Measurements from ENCODE around the gene GCH1.
"Not testable (repeated sequence)": the region's sequence is repeated elsewhere in the genome, so short reads cannot be mapped to it uniquely, and the experiment has no call there.

GCH1 gene

DNA sequence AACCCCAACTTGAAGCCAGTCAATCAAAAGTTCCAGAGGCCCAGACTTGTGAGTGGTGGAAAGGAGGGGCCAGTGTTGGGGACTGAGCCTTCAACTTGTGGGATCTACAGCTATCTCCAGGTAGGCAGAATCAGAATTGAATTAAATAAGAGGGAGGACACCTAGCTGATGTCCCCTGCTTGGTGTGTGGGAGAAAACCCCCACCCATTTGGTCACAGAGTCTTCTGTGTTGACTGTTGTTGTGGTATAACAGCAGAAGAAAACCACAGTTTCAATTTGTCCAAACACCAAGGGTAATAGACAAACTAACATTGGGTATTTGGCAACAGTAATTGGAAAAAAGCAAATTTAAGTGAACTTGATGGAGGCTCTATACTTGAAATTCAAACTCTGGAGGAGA lies 3.4 kb upstream of the GCH1 start:
- Histone ChIP-seq H3K4me3 (ENCODE audit: low read length) (no peak overlapping the region), H3K9me3 (ENCODE audit: control insufficient read depth, low read length) (no peaks in the 10 kb centered on the region), H3K9ac (ENCODE audit: low read length) (no peak overlapping the region), H3K27me3 (replicated peaks; ENCODE audit: control insufficient read depth, insufficient read depth, low read length) (no peaks in the 10 kb centered on the region), H3K4me1 (ENCODE audit: control insufficient read depth, insufficient read depth, low read length) (peaks cover 11% of the 10 kb centered on the region), H3K36me3 (ENCODE audit: control insufficient read depth, insufficient read depth, low read length, severe bottlenecking) (no peaks in the 10 kb centered on the region)
- no peak for DNase-seq (ENCODE audit: low read depth)

- H3K9ac ChIP-seq (ENCODE audit: low read length), result peak overlapping the region; percentile 88
- peak overlapping the region; percentile 96 for H3K4me3 ChIP-seq (ENCODE audit: low read length)
- no peaks in the 10 kb centered on the region for H3K36me3 ChIP-seq (ENCODE audit: control insufficient read depth, insufficient read depth, low read length, severe bottlenecking)
- H3K4me1 ChIP-seq (ENCODE audit: control insufficient read depth, insufficient read depth, low read length), result peaks cover 25% of the 10 kb centered on the region
- H3K27me3 ChIP-seq (replicated peaks; ENCODE audit: control insufficient read depth, insufficient read depth, low read length), result no peaks in the 10 kb centered on the region
- DNase-seq (ENCODE audit: low read depth), result peak; percentile 85
- H3K9me3 ChIP-seq (ENCODE audit: control insufficient read depth, low read length), result no peaks in the 10 kb centered on the region
These were observed 494 bp downstream of the GCH1 start for GRCh38 chr14:54902143-54902520.

DNA sequence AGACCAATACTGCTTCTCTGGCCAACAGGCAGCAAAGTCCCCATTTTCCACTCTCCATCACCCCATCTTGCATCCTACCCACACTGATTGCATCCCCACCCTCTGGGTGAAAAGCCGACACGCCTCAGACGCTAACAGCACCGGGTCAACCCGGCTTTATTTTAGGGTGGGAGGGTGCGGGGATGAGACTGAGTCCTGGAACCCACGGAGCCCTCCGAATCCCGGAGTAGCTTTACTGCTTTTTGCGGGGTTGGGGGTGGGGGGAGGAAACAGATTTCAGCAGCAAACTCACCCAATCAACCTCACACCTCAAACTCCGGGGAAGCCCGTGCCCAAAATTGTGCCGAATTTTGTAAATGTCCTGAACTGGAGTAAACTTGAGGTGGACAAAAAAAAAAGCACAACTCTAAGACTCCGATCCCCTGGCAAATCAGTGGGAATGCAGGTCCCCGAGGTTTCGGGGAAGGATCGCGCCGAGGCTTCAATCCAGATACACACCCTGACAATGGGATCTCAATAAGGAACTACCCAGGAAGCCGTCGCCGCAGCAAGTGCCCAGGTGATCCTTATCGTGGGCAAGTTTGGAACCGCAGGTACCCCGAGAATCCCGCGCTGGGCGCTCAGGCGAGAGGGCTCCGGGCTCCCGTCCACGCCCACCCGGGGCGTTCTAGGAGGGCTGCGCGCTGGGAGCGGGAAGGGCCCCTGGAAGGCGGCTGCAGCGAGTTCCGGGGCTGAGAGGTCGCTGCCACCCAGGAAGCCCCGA lies 1.1 kb downstream of the GCH1 start:
- Histone ChIP-seq H3K27me3 (replicated peaks; ENCODE audit: control insufficient read depth, insufficient read depth, low read length) (no peaks in the 10 kb centered on the region), H3K4me1 (ENCODE audit: control insufficient read depth, insufficient read depth, low read length) (peaks cover 25% of the 10 kb centered on the region), H3K36me3 (ENCODE audit: control insufficient read depth, insufficient read depth, low read length, severe bottlenecking) (no peaks in the 10 kb centered on the region), H3K4me3 (ENCODE audit: low read length) (peak overlapping the region; percentile 96), H3K9me3 (ENCODE audit: control insufficient read depth, low read length) (no peaks in the 10 kb centered on the region), H3K9ac (ENCODE audit: low read length) (peak overlapping the region; percentile 88)
- DNase-seq (ENCODE audit: low read depth), result no peak

GRCh38 chr14:54899573-54899972 lies 3.1 kb downstream of the GCH1 start:
- no peaks in the 10 kb centered on the region for H3K36me3 ChIP-seq (ENCODE audit: control insufficient read depth, insufficient read depth, low read length, severe bottlenecking)
- no peak for DNase-seq (ENCODE audit: low read depth)
- H3K4me1 ChIP-seq (ENCODE audit: control insufficient read depth, insufficient read depth, low read length), result peaks cover 29% of the 10 kb centered on the region
- H3K27me3 ChIP-seq (replicated peaks; ENCODE audit: control insufficient read depth, insufficient read depth, low read length), result no peaks in the 10 kb centered on the region
- H3K4me3 ChIP-seq (ENCODE audit: low read length), result no peak overlapping the region
- H3K9me3 ChIP-seq (ENCODE audit: control insufficient read depth, low read length), result no peaks in the 10 kb centered on the region
- H3K9ac ChIP-seq (ENCODE audit: low read length), result no peak overlapping the region

- H3K27me3 ChIP-seq (replicated peaks; ENCODE audit: control insufficient read depth, insufficient read depth, low read length); H3K9me3 ChIP-seq (ENCODE audit: control insufficient read depth, low read length); H3K4me3 ChIP-seq (ENCODE audit: low read length); DNase-seq (ENCODE audit: low read depth); H3K9ac ChIP-seq (ENCODE audit: low read length); H3K36me3 ChIP-seq (ENCODE audit: control insufficient read depth, insufficient read depth, low read length, severe bottlenecking): not testable (repeated sequence)
- H3K4me1 ChIP-seq (ENCODE audit: control insufficient read depth, insufficient read depth, low read length), result peaks cover 25% of the 10 kb centered on the region
These were observed 4.6 kb downstream of the GCH1 start for GRCh38 chr14:54897809-54898555.

DNA sequence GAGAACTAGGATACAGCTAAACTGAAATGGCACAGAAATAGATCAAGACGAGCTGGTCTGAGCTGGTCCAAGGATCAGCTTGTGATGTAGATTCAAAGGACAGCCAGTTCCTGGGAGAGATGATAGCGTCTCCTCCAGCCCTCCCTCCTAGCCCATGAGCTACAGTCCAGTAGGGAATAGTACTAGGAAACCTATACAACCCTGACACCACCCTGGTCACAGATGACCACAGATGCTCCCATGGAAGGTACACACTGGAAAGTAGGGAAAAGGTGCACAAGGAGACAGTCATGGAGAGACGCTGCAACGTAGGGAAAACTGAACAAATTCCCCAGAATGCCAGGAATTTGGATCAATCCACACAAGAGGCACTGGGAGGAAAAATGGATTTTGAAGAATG lies 6.9 kb downstream of the GCH1 start:
- no peak overlapping the region for H3K4me3 ChIP-seq (ENCODE audit: low read length)
- no peaks in the 10 kb centered on the region for H3K36me3 ChIP-seq (ENCODE audit: control insufficient read depth, insufficient read depth, low read length, severe bottlenecking)
- peaks cover 15% of the 10 kb centered on the region for H3K4me1 ChIP-seq (ENCODE audit: control insufficient read depth, insufficient read depth, low read length)
- no peak for DNase-seq (ENCODE audit: low read depth)
- H3K9me3 ChIP-seq (ENCODE audit: control insufficient read depth, low read length), result no peaks in the 10 kb centered on the region
- H3K27me3 ChIP-seq (replicated peaks; ENCODE audit: control insufficient read depth, insufficient read depth, low read length), result no peaks in the 10 kb centered on the region
- no peak overlapping the region for H3K9ac ChIP-seq (ENCODE audit: low read length)

DNA sequence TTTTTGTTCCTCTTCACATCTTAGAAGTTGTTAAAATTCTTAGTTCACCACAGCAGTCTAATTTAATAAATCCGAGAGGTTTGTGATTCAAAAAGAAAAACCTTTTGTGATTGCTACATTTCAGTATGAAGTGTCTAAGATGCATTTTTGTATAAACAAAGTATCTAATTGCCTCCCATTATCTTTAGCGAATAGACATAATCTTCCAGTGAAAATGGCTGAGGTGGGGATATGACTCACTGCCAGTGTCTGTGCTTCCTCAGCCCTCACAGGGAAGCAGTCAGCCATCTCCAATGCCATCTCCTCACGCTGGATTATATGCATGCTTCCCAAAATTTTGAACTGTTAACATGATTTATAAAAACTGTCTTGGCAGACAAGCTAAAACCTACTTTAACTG lies 7.6 kb downstream of the GCH1 start:
- H3K36me3 ChIP-seq (ENCODE audit: control insufficient read depth, insufficient read depth, low read length, severe bottlenecking), result no peaks in the 10 kb centered on the region
- H3K9me3 ChIP-seq (ENCODE audit: control insufficient read depth, low read length), result no peaks in the 10 kb centered on the region
- no peaks in the 10 kb centered on the region for H3K27me3 ChIP-seq (replicated peaks; ENCODE audit: control insufficient read depth, insufficient read depth, low read length)
- H3K9ac ChIP-seq (ENCODE audit: low read length), result no peak overlapping the region
- H3K4me3 ChIP-seq (ENCODE audit: low read length), result no peak overlapping the region
- H3K4me1 ChIP-seq (ENCODE audit: control insufficient read depth, insufficient read depth, low read length), result peaks cover 10% of the 10 kb centered on the region
- DNase-seq (ENCODE audit: low read depth), result no peak

DNA sequence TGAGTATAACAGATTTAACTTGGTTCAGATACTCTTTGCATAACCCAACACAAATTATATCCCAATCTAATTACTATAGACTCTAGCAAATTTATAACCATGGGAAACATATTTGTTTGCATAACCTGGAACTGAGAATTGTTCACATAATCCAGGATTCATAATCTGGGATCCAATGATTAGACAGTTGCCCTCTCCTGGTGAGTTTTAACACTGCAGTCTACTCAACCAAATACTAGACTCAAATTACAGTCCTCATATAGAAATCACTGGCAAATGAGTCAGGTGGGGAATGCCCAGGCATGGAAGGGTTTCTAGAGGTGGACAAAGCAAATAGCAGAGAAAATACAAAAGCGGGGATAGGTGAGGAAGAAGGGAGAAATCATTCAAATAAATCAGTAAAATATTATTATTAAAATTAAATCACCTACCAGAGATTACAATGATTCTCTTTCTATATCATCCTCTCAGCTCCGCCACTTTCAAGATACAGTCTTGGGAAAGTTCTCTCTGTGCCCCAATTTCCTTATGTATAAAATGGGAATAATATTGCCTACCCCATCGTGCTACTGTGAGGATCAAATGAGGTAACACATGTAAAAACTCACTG lies 9.4 kb downstream of the GCH1 start:
- H3K9ac ChIP-seq (ENCODE audit: low read length), result no peak overlapping the region
- no peak overlapping the region for H3K4me3 ChIP-seq (ENCODE audit: low read length)
- peak; percentile 83 for DNase-seq (ENCODE audit: low read depth)
- H3K4me1 ChIP-seq (ENCODE audit: control insufficient read depth, insufficient read depth, low read length), result peaks cover 4% of the 10 kb centered on the region
- no peaks in the 10 kb centered on the region for H3K27me3 ChIP-seq (replicated peaks; ENCODE audit: control insufficient read depth, insufficient read depth, low read length)
- H3K36me3 ChIP-seq (ENCODE audit: control insufficient read depth, insufficient read depth, low read length, severe bottlenecking), result no peaks in the 10 kb centered on the region
- no peaks in the 10 kb centered on the region for H3K9me3 ChIP-seq (ENCODE audit: control insufficient read depth, low read length)

DNA sequence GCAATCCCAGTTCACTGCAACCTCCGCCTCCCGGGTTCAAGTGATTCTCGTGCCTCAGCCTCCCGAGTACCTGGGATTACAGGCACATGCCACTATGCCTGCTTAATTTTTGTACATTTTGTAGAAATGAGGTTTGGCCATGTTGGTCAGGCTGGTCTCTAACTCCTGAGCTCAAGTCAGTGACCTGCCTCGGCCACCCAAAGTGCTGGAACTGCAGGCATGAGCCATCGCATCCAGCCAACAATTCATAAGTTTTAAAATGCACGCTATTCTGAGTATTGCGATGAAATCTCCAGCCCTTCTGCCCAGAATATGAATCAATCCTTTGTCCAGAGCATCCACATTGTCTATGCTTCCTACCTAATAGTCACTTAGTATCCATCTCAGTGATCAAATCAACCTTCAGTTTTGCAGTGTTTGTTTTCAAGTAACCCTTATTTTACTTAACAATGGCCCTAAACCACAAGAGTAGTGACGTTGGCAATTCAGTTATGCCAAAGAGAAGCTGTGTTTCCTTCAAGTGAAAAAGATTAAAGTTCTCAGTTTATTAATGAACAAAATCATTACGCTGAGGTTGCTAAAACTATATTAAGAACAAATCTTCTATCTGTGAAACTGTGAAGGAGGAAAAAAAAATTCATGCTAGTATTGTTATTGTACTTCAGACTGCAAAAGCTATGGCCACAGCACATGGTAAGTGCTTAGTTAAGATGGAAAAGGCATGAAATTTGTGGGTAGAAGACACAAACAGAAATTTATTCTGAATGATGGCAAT lies 11.0 kb downstream of the GCH1 start:
- H3K4me1 ChIP-seq (ENCODE audit: control insufficient read depth, insufficient read depth, low read length), result peaks cover 4% of the 10 kb centered on the region
- H3K27me3 ChIP-seq (replicated peaks; ENCODE audit: control insufficient read depth, insufficient read depth, low read length), result no peaks in the 10 kb centered on the region
- no peak for DNase-seq (ENCODE audit: low read depth)
- no peak overlapping the region for H3K4me3 ChIP-seq (ENCODE audit: low read length)
- no peaks in the 10 kb centered on the region for H3K9me3 ChIP-seq (ENCODE audit: control insufficient read depth, low read length)
- H3K9ac ChIP-seq (ENCODE audit: low read length), result no peak overlapping the region
- H3K36me3 ChIP-seq (ENCODE audit: control insufficient read depth, insufficient read depth, low read length, severe bottlenecking), result no peaks in the 10 kb centered on the region

GRCh38 chr14:54890788-54891187 lies 11.8 kb downstream of the GCH1 start:
- Histone ChIP-seq H3K9me3 (ENCODE audit: control insufficient read depth, low read length) (no peaks in the 10 kb centered on the region), H3K4me3 (ENCODE audit: low read length) (no peak overlapping the region), H3K9ac (ENCODE audit: low read length) (no peak overlapping the region), H3K4me1 (ENCODE audit: control insufficient read depth, insufficient read depth, low read length) (peaks cover 4% of the 10 kb centered on the region), H3K27me3 (replicated peaks; ENCODE audit: control insufficient read depth, insufficient read depth, low read length) (no peaks in the 10 kb centered on the region), H3K36me3 (ENCODE audit: control insufficient read depth, insufficient read depth, low read length, severe bottlenecking) (no peaks in the 10 kb centered on the region)
- no peak for DNase-seq (ENCODE audit: low read depth)

DNA sequence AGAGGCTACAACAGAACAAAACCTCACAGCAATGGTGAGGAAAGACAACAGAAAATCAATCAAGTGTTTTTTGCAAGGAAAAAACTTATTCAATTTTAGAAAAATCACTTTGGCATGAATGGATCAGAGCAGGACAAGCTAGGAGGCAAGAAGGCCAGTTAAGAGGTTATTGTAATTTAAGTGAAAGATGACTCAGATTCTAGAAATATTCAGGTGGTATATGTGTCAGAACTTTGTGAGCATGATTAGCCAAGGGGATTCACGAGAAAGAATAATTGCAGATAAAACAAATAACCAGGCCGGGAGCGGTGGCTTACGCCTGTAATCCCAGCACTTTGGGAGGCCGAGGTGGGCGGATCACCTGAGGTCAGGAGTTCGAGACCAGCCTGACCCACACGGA lies 12.7 kb downstream of the GCH1 start:
- no peaks in the 10 kb centered on the region for H3K9me3 ChIP-seq (ENCODE audit: control insufficient read depth, low read length)
- no peak overlapping the region for H3K9ac ChIP-seq (ENCODE audit: low read length)
- DNase-seq (ENCODE audit: low read depth), result no peak
- H3K4me1 ChIP-seq (ENCODE audit: control insufficient read depth, insufficient read depth, low read length), result no peaks in the 10 kb centered on the region
- no peaks in the 10 kb centered on the region for H3K36me3 ChIP-seq (ENCODE audit: control insufficient read depth, insufficient read depth, low read length, severe bottlenecking)
- no peak overlapping the region for H3K4me3 ChIP-seq (ENCODE audit: low read length)
- no peaks in the 10 kb centered on the region for H3K27me3 ChIP-seq (replicated peaks; ENCODE audit: control insufficient read depth, insufficient read depth, low read length)

Data from adipocyte (in vitro differentiated cells).